ENCODE measurements around the gene PTTG1IP.

- TF ChIP-seq, protein P1, sequence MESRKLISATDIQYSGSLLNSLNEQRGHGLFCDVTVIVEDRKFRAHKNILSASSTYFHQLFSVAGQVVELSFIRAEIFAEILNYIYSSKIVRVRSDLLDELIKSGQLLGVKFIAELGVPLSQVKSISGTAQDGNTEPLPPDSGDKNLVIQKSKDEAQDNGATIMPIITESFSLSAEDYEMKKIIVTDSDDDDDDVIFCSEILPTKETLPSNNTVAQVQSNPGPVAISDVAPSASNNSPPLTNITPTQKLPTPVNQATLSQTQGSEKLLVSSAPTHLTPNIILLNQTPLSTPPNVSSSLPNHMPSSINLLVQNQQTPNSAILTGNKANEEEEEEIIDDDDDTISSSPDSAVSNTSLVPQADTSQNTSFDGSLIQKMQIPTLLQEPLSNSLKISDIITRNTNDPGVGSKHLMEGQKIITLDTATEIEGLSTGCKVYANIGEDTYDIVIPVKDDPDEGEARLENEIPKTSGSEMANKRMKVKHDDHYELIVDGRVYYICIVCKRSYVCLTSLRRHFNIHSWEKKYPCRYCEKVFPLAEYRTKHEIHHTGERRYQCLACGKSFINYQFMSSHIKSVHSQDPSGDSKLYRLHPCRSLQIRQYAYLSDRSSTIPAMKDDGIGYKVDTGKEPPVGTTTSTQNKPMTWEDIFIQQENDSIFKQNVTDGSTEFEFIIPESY (CRISPR knock-in tag; IDR thresholded peaks at IDR 0.05) = no peak
- TF ChIP-seq ZNF44 (CRISPR knock-in tag; IDR thresholded peaks at IDR 0.05) (no peak), EP300 (IDR thresholded peaks at IDR 0.05; ENCODE audit: low read depth in 2 of 2, low read length in 2 of 2) (no peak), EP300 (CRISPR knock-in tag; IDR thresholded peaks at IDR 0.05; ENCODE audit: borderline replicate concordance) (no peak), POLR2A (IDR thresholded peaks at IDR 0.05; ENCODE audit: insufficient read depth in 1 of 2, low read depth in 2 of 2, low read length in 2 of 2) (no peak), RXRA (CRISPR knock-in tag; IDR thresholded peaks at IDR 0.05) (no peak), CHCHD3 (CRISPR knock-in tag; IDR thresholded peaks at IDR 0.05) (no peak), CTCF (CRISPR knock-in tag; IDR thresholded peaks at IDR 0.05) (no peak), ZSCAN25 (CRISPR knock-in tag; IDR thresholded peaks at IDR 0.05) (no peak), SMAD3 (CRISPR knock-in tag; IDR thresholded peaks at IDR 0.05) (no peak), ZNF589 (CRISPR knock-in tag; conservative IDR thresholded peaks at IDR 0.05) (no peak), HNRNPH1 (optimal IDR thresholded peaks at IDR 0.05; ENCODE audit: low read depth, low read length) (no peak)
- TF ChIP-seq, protein P2, sequence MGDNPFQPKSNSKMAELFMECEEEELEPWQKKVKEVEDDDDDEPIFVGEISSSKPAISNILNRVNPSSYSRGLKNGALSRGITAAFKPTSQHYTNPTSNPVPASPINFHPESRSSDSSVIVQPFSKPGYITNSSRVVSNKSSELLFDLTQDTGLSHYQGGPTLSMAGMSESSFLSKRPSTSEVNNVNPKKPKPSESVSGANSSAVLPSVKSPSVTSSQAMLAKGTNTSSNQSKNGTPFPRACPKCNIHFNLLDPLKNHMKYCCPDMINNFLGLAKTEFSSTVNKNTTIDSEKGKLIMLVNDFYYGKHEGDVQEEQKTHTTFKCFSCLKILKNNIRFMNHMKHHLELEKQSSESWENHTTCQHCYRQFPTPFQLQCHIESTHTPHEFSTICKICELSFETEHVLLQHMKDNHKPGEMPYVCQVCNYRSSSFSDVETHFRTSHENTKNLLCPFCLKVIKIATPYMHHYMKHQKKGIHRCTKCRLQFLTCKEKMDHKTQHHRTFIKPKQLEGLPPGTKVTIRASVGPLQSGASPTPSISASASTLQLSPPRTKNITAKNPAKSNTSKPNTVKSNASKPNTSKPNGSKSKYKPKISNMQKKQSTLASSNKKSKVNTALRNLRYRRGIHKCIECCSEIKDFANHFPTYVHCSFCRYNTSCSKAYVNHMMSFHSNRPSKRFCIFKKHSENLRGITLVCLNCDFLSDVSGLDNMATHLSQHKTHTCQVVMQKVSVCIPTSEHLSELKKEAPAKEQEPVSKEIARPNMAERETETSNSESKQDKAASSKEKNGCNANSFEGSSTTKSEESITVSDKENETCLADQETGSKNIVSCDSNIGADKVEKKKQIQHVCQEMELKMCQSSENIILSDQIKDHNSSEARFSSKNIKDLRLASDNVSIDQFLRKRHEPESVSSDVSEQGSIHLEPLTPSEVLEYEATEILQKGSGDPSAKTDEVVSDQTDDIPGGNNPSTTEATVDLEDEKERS (CRISPR knock-in tag; IDR thresholded peaks at IDR 0.05) = no peak
Observed at GRCh38 chr21:44810779-44811178, 62.7 kb downstream of the PTTG1IP start.

Measured in HepG2 (cell line).